ENCODE measurements around the gene MAPKBP1. TPM values are rescaled to one million over a fixed set of nuclear protein-coding genes. Genes with fewer than 3 reads are reported as not detected.

The MAPKBP1 gene
- total RNA-seq, 4 donors from 2014 or later = 35.3 to 64.4 (median 47.7) TPM

DNA sequence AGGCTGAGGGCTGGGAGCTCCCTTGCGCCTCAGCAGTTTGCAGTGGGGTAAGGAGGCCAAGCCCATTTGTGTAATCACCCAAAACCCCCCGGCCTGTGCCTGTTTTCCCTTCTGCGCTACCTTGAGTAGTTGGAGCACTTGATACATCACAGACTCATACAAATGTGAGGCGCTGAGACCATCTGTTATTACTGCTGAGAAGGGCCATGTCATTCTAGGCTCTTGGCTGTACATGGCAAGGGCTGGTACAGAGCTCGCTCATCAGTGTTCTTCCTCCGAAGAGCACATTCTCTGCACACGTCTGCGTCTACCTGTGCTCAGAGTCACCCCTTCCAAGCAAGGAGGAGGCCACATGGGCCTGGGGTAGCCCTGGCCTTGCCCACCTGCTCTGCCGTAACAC is 73.7 kb downstream of the MAPKBP1 start:
- H3K4me3 ChIP-seq (ENCODE audit: low read depth, poor library complexity, severe bottlenecking) = no peak overlapping the region
- DNase-seq (ENCODE audit: low spot score in 2 of 2) = no peak
- TF ChIP-seq CTCF (IDR thresholded peaks at IDR 0.05) (no peak), POLR2A (IDR thresholded peaks at IDR 0.05) (no peak)
- intact Hi-C loops (cut with DNase I; ENCODE audit: low total_unique reads) = no loop called here
- WGBS, 2 donors = 93 to 95% methylated on average over 9 of the region's 9 CpGs

DNA sequence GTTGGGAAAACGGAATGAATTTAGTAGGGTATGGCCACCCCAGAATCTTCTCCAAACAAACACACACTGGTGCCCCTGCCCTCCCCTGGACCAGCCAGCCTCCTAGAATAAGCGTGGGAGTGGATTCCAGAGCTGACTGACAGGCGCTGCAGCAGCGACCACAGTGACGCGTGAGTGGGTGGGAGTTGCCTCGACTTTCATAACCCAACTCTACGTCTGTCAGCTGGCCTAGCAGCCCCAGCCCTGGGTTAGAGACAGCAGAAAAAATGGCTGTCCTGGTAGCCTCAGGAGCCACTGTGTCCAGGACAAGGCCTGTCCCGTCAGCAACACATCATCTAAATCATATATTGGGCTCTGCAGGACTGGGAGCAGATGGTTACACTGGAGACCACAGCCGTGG is 74.3 kb downstream of the MAPKBP1 start:
- no peak for TF ChIP-seq CTCF (IDR thresholded peaks at IDR 0.05)
- TF ChIP-seq POLR2A (IDR thresholded peaks at IDR 0.05) = no peak
- DNase-seq (ENCODE audit: low spot score in 2 of 2) = no peak
- intact Hi-C loops (cut with DNase I; ENCODE audit: low total_unique reads) = no loop called here
- H3K4me3 ChIP-seq (ENCODE audit: low read depth, poor library complexity, severe bottlenecking) = no peak overlapping the region
- 56 to 76% methylated on average over 9 to 10 of the region's 10 CpGs for WGBS, 2 donors

DNA sequence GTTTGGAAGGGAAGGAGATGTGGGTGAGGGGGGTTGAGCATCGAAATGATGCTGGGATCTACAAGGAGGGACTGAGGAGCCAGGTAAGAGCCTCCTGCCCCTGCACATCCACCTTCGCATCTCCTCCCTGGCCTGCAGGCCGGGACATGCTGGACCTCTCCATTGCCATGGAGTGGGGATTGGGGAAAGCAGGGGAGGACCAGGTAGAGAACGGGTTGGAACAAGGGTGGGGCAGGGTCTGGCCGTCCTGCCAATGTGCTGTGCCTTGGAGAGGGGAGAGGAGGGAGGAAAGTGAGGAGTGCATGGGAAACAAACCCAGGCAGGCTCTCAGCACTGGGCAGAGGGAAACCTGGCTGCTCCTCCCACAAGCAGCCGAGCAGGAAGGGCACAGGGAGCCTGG is 74.9 kb downstream of the MAPKBP1 start:
- TF ChIP-seq POLR2A (IDR thresholded peaks at IDR 0.05) (no peak), CTCF (IDR thresholded peaks at IDR 0.05) (no peak)
- no peak for DNase-seq (ENCODE audit: low spot score in 2 of 2)
- no peak overlapping the region for H3K4me3 ChIP-seq (ENCODE audit: low read depth, poor library complexity, severe bottlenecking)
- WGBS, 2 donors = 48 to 51% methylated on average over 6 of the region's 6 CpGs
- intact Hi-C loops (cut with DNase I; ENCODE audit: low total_unique reads) = no loop called here

GRCh38 chr15:41849861-41850260 is 75.6 kb downstream of the MAPKBP1 start:
- intact Hi-C loops (cut with DNase I; ENCODE audit: low total_unique reads) = no loop called here
- no peak for DNase-seq (ENCODE audit: low spot score in 2 of 2)
- H3K4me3 ChIP-seq (ENCODE audit: low read depth, poor library complexity, severe bottlenecking) = no peak overlapping the region
- 25 to 37% methylated on average over 7 to 8 of the region's 8 CpGs for WGBS, 2 donors
- TF ChIP-seq POLR2A (IDR thresholded peaks at IDR 0.05) (no peak), CTCF (IDR thresholded peaks at IDR 0.05) (no peak)

DNA sequence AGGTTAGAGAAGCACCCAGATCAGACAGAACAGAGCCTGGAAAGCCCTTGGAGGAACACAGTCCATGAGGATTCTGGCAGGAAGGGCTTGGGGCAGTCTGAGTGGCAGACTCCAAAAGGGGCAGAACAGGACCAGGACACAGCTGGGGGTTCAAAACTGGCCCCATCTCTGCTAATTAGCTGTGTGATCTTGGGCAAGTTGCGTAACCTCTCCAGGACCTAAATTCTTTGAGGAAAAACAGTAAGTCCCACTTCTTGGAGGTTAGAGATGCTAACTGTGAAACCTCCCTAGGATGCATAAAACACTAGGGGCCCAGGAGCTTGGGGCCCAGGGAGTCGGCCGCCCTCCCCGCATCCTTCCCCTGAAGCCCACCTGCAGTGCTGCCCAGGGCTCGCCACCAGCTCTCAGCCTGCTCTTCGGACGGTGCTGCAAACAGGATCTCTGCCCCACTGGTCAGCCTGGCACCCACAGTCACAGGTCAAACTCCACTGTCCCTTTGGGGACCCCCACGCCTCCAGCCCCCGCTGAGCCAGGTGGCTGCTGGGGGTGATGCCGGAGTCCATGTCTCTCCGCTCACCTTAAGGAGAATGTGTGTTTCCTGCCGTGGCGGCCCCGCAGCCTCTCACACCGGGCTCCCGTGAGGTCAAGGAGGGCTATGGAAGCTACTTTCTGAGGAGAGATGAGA is 76.3 kb downstream of the MAPKBP1 start:
- 79 to 80% methylated on average over 16 of the region's 16 CpGs for WGBS, 2 donors

More for the DNA sequence above, 76.3 kb downstream of the MAPKBP1 start:
- H3K4me3 ChIP-seq (ENCODE audit: low read depth, poor library complexity, severe bottlenecking) = no peak overlapping the region
- DNase-seq (ENCODE audit: low spot score in 2 of 2) = no peak
- TF ChIP-seq CTCF (IDR thresholded peaks at IDR 0.05) = no peak
- TF ChIP-seq POLR2A (IDR thresholded peaks at IDR 0.05) = no peak
- intact Hi-C loops (cut with DNase I; ENCODE audit: low total_unique reads) = no loop called here
